Measurements from ENCODE around the gene KCP. TPM values are rescaled to one million over a fixed set of nuclear protein-coding genes. Genes with fewer than 3 reads are reported as not detected.

The KCP gene
- total and polyA plus RNA-seq, 10 of the 15 experiments (the other 5 are each of a cell fraction or from before 2014, with no cell fraction given): 0.05 to 7.8 (median 2.5) TPM

DNA sequence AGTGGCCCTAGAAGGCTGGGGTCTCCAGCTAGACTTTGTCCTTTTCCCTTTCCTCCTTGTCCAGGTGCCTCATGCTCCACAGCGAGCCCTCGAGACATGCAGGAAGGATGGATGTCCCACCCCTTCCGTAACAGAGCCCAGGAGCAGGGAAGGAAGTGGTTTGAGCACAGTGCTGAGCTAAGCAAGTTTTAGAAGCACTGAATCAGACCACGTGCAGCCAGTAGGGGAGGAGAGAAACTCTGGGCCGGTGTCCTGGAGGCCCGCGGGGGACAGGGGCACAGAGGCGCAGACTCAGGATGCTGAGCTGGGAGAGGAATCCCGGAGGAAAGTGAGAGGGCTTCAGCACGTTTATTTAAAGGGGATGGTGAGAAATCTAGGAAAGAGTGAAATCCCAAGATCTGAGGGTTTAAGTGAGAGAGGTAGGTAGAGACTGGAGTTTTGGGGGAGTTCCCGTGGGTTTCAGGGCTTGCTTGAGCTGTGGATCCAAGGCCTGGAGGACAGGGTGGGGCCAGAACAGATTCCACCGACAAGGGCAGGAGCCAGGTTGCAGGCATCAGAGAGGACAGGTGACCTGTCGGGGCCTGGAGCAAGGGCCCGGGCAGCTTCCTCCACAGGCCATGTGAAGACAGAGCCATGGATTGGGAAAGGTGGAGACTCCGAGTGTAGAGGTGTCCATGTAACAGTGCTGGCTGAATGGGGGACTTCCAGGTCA is 22.8 kb upstream of the KCP start (continued):
- TF ChIP-seq BMI1 (IDR thresholded peaks at IDR 0.05; ENCODE audit: borderline replicate concordance): no peak
- TF ChIP-seq, protein P1, sequence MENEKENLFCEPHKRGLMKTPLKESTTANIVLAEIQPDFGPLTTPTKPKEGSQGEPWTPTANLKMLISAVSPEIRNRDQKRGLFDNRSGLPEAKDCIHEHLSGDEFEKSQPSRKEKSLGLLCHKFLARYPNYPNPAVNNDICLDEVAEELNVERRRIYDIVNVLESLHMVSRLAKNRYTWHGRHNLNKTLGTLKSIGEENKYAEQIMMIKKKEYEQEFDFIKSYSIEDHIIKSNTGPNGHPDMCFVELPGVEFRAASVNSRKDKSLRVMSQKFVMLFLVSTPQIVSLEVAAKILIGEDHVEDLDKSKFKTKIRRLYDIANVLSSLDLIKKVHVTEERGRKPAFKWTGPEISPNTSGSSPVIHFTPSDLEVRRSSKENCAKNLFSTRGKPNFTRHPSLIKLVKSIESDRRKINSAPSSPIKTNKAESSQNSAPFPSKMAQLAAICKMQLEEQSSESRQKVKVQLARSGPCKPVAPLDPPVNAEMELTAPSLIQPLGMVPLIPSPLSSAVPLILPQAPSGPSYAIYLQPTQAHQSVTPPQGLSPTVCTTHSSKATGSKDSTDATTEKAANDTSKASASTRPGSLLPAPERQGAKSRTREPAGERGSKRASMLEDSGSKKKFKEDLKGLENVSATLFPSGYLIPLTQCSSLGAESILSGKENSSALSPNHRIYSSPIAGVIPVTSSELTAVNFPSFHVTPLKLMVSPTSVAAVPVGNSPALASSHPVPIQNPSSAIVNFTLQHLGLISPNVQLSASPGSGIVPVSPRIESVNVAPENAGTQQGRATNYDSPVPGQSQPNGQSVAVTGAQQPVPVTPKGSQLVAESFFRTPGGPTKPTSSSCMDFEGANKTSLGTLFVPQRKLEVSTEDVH (IDR thresholded peaks at IDR 0.05; ENCODE audit: low read depth, partially characterized antibody): no peak
- TF ChIP-seq, protein P2, sequence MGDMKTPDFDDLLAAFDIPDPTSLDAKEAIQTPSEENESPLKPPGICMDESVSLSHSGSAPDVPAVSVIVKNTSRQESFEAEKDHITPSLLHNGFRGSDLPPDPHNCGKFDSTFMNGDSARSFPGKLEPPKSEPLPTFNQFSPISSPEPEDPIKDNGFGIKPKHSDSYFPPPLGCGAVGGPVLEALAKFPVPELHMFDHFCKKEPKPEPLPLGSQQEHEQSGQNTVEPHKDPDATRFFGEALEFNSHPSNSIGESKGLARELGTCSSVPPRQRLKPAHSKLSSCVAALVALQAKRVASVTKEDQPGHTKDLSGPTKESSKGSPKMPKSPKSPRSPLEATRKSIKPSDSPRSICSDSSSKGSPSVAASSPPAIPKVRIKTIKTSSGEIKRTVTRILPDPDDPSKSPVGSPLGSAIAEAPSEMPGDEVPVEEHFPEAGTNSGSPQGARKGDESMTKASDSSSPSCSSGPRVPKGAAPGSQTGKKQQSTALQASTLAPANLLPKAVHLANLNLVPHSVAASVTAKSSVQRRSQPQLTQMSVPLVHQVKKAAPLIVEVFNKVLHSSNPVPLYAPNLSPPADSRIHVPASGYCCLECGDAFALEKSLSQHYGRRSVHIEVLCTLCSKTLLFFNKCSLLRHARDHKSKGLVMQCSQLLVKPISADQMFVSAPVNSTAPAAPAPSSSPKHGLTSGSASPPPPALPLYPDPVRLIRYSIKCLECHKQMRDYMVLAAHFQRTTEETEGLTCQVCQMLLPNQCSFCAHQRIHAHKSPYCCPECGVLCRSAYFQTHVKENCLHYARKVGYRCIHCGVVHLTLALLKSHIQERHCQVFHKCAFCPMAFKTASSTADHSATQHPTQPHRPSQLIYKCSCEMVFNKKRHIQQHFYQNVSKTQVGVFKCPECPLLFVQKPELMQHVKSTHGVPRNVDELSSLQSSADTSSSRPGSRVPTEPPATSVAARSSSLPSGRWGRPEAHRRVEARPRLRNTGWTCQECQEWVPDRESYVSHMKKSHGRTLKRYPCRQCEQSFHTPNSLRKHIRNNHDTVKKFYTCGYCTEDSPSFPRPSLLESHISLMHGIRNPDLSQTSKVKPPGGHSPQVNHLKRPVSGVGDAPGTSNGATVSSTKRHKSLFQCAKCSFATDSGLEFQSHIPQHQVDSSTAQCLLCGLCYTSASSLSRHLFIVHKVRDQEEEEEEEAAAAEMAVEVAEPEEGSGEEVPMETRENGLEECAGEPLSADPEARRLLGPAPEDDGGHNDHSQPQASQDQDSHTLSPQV (IDR thresholded peaks at IDR 0.05): no peak
- no peak for TF ChIP-seq FOS (IDR thresholded peaks at IDR 0.05; ENCODE audit: borderline replicate concordance, extremely low read depth, insufficient read length)
- TF ChIP-seq CBFB (IDR thresholded peaks at IDR 0.05; ENCODE audit: low read depth): 0 out of 2 replicates have a peak, but pooled peaks have one; percentile 20
- TF ChIP-seq SMAD1 (IDR thresholded peaks at IDR 0.05; ENCODE audit: low read depth, partially characterized antibody): no peak
- TF ChIP-seq, protein P3, sequence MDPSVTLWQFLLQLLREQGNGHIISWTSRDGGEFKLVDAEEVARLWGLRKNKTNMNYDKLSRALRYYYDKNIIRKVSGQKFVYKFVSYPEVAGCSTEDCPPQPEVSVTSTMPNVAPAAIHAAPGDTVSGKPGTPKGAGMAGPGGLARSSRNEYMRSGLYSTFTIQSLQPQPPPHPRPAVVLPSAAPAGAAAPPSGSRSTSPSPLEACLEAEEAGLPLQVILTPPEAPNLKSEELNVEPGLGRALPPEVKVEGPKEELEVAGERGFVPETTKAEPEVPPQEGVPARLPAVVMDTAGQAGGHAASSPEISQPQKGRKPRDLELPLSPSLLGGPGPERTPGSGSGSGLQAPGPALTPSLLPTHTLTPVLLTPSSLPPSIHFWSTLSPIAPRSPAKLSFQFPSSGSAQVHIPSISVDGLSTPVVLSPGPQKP (IDR thresholded peaks at IDR 0.05; ENCODE audit: low read depth, low read length): 0 out of 2 replicates have a peak, but pooled peaks have one; percentile 53
- no peak for TF ChIP-seq NFYA (IDR thresholded peaks at IDR 0.05; ENCODE audit: borderline replicate concordance, low read depth, low read length)
- TF ChIP-seq MYC (IDR thresholded peaks at IDR 0.05; ENCODE audit: insufficient read depth, insufficient read length, insufficient replicate concordance, low read length, severe bottlenecking): peak; percentile 52
- no peak; the same call in 1 of the 2 replicates for TF ChIP-seq EED (IDR thresholded peaks at IDR 0.05; ENCODE audit: low read depth)
- TF ChIP-seq, protein P4, sequence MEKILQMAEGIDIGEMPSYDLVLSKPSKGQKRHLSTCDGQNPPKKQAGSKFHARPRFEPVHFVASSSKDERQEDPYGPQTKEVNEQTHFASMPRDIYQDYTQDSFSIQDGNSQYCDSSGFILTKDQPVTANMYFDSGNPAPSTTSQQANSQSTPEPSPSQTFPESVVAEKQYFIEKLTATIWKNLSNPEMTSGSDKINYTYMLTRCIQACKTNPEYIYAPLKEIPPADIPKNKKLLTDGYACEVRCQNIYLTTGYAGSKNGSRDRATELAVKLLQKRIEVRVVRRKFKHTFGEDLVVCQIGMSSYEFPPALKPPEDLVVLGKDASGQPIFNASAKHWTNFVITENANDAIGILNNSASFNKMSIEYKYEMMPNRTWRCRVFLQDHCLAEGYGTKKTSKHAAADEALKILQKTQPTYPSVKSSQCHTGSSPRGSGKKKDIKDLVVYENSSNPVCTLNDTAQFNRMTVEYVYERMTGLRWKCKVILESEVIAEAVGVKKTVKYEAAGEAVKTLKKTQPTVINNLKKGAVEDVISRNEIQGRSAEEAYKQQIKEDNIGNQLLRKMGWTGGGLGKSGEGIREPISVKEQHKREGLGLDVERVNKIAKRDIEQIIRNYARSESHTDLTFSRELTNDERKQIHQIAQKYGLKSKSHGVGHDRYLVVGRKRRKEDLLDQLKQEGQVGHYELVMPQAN (conservative IDR thresholded peaks at IDR 0.05): no peak
- TF ChIP-seq SRF (IDR thresholded peaks at IDR 0.05; ENCODE audit: low read depth in 2 of 2, low read length in 2 of 2): no peak
- no peak for TF ChIP-seq TARDBP (IDR thresholded peaks at IDR 0.05; ENCODE audit: borderline replicate concordance)
- TF ChIP-seq LARP7 (IDR thresholded peaks at IDR 0.05): no peak
- no peak for TF ChIP-seq WRNIP1 (IDR thresholded peaks at IDR 0.05; ENCODE audit: borderline replicate concordance, low read depth, low read length)
- TF ChIP-seq KAT2A (conservative IDR thresholded peaks at IDR 0.05; ENCODE audit: control insufficient read depth, low read depth, low read length): no peak
- no peak for TF ChIP-seq BRCA1 (IDR thresholded peaks at IDR 0.05; ENCODE audit: low read depth, low read length)
- TF ChIP-seq TCF3 (IDR thresholded peaks at IDR 0.05; ENCODE audit: borderline replicate concordance, insufficient read depth, low read depth, low read length): 0 out of 2 replicates have a peak, but pooled peaks have one; percentile 4
- TF ChIP-seq, protein P5, sequence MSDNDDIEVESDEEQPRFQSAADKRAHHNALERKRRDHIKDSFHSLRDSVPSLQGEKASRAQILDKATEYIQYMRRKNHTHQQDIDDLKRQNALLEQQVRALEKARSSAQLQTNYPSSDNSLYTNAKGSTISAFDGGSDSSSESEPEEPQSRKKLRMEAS (IDR thresholded peaks at IDR 0.05; ENCODE audit: low read depth, low read length): peak; percentile 94

Measured in GM12878 (cell line).